HepG2 (cell line): Measurements from ENCODE around the gene SMAD7. TPM values are rescaled to one million over a fixed set of nuclear protein-coding genes. Genes with fewer than 3 reads are reported as not detected.

Experiments
- ATF1 ChIP-seq: IDR thresholded peaks from 2 replicates; pipeline ENCODE4 v1.6.1; 2016; ENCODE audit warnings: mild to moderate bottlenecking, control low read depth
- FIP1L1 ChIP-seq: fragments of 200-400 bp; formaldehyde crosslinking; IDR thresholded peaks from 2 replicates; pipeline ENCODE4 v1.6.1; 2018; ENCODE audit warnings: low read depth, mild to moderate bottlenecking, low read length, moderate library complexity, borderline replicate concordance; ENCODE audit not compliant: insufficient read depth
- HCFC1 ChIP-seq: fragments of 150-350 bp; IDR thresholded peaks from 2 replicates; pipeline ENCODE4 v1.6.1; 2014; ENCODE audit warnings: low read depth, low read length
- JUND ChIP-seq: sonication (generic); formaldehyde crosslinking; IDR thresholded peaks from 2 replicates; pipeline ENCODE4 v1.8.0; 2022; ENCODE audit warnings: mild to moderate bottlenecking, missing genetic modification reagents
- KDM5B ChIP-seq: sonication (generic); formaldehyde crosslinking; IDR thresholded peaks from 2 replicates; pipeline ENCODE4 v1.4.0; 2020; ENCODE audit warnings: missing genetic modification reagents, mild to moderate bottlenecking, borderline replicate concordance
- NRL ChIP-seq: sonication (generic); formaldehyde crosslinking; IDR thresholded peaks from 2 replicates; pipeline ENCODE4 v1.5.0; 2020; ENCODE audit warnings: missing genetic modification reagents, mild to moderate bottlenecking, moderate library complexity, borderline replicate concordance
- RORA ChIP-seq: sonication (generic); formaldehyde crosslinking; IDR thresholded peaks from 2 replicates; pipeline ENCODE4 v1.5.0; 2020; ENCODE audit warnings: mild to moderate bottlenecking, missing genetic modification reagents, moderate library complexity
- SOX13 ChIP-seq, 3 experiments: fragments of 450-650 bp in 1 of 3; sonication (generic) in 1 of 3; formaldehyde crosslinking in 1 of 3; IDR thresholded peaks in 2 of 3; conservative IDR thresholded peaks in 1 of 3; 2 replicates each; pipeline versions ENCODE4 v1.5.0 to v1.6.1; 2016 to 2020; ENCODE audit warnings: antibody characterized with exemption in 1 of 3, mild to moderate bottlenecking in 1 of 3, missing compliant biosample characterization in 1 of 3, missing genetic modification reagents in 1 of 3, moderate library complexity in 1 of 3
- XRCC5 ChIP-seq: fragments of 200-400 bp; formaldehyde crosslinking; optimal IDR thresholded peaks from 2 replicates; pipeline ENCODE3; 2017; ENCODE audit warnings: mild to moderate bottlenecking, low read length
- ZBTB7A ChIP-seq: sonication (generic); formaldehyde crosslinking; IDR thresholded peaks from 2 replicates; pipeline ENCODE4 v1.8.0; 2022; ENCODE audit warnings: mild to moderate bottlenecking, missing genetic modification reagents
- ZEB1 ChIP-seq: IDR thresholded peaks from 2 replicates; pipeline ENCODE4 v1.6.1; 2012; ENCODE audit warnings: mild to moderate bottlenecking, low read depth, inconsistent platforms; ENCODE audit not compliant: insufficient replicate concordance
- ZFX ChIP-seq: sonication (generic); formaldehyde crosslinking; IDR thresholded peaks from 2 replicates; pipeline ENCODE4 v1.4.0; 2020; ENCODE audit warnings: mild to moderate bottlenecking, low read depth, missing genetic modification reagents, moderate library complexity
- ZIK1 ChIP-seq: sonication (generic); formaldehyde crosslinking; IDR thresholded peaks from 2 replicates; pipeline ENCODE4 v1.5.0; 2020; ENCODE audit warnings: mild to moderate bottlenecking, low read depth, missing genetic modification reagents, borderline replicate concordance
- ZNF589 ChIP-seq: sonication (generic); formaldehyde crosslinking; conservative IDR thresholded peaks from 2 replicates; pipeline ENCODE4 v1.8.0; 2022; ENCODE audit warnings: mild to moderate bottlenecking, moderate library complexity, missing genetic modification reagents
- ZNF607 ChIP-seq: sonication (generic); formaldehyde crosslinking; IDR thresholded peaks from 2 replicates; pipeline ENCODE4 v1.5.1; 2020; ENCODE audit warnings: missing genetic modification reagents, mild to moderate bottlenecking, borderline replicate concordance
- ZNF709 ChIP-seq: sonication (generic); formaldehyde crosslinking; IDR thresholded peaks from 2 replicates; pipeline ENCODE4 v1.5.0; 2020; ENCODE audit warnings: mild to moderate bottlenecking, missing genetic modification reagents
- polyA plus RNA-seq, 8 experiments: library from polyadenylated mRNA; depleted of rRNA in 3 of 8; stranded (reverse) in 7 of 8; unstranded in 1 of 8; fragments of >200 nt; fragmentation: Illumina TruSeq in 4 of 8; extraction: Trizol in 4 of 8; gene quantifications; 2 replicates each; pipeline versions ENCODE4 v1.2.1 to v1.2.3, GENCODE V29; 2011 to 2016; ENCODE audit warnings: low read depth in 4 of 8, missing spikeins in 1 of 8, mixed read lengths in 1 of 8; ENCODE audit not compliant: insufficient read depth in 1 of 8
- total RNA-seq, 5 experiments: library from RNA; depleted of rRNA; stranded (reverse); fragments of >200 nt; fragmentation: Illumina TruSeq; extraction: Trizol; gene quantifications; 2 replicates each; pipeline ENCODE4 v1.2.3, GENCODE V29; 2016; ENCODE audit warnings: low read depth in 1 of 5
- TF ChIP-seq, protein P1 (sequence below): IDR thresholded peaks from 2 replicates; pipeline ENCODE4 v1.6.1; 2016; ENCODE audit warnings: missing genetic modification reagents, missing compliant biosample characterization
- TF ChIP-seq, protein P2 (sequence below): sonication (generic); formaldehyde crosslinking; IDR thresholded peaks from 2 replicates; pipeline ENCODE4 v1.9.0; 2021; ENCODE audit warnings: missing genetic modification reagents, mild to moderate bottlenecking, borderline replicate concordance
- TF ChIP-seq, protein P3 (sequence below): sonication (generic); formaldehyde crosslinking; IDR thresholded peaks from 2 replicates; pipeline ENCODE4 v1.5.1; 2020; ENCODE audit warnings: missing genetic modification reagents, mild to moderate bottlenecking, borderline replicate concordance
- TF ChIP-seq, protein P4 (sequence below): sonication (generic); formaldehyde crosslinking; IDR thresholded peaks from 2 replicates; pipeline ENCODE4 v1.4.0; 2020; ENCODE audit warnings: missing genetic modification reagents
- TF ChIP-seq, protein P5 (sequence below): IDR thresholded peaks from 2 replicates; pipeline ENCODE4 v1.6.1; 2012; ENCODE audit warnings: low read depth, low read length, improper control_type of control experiment

SMAD7 gene
- total and polyA plus RNA-seq, 2 of the 13 experiments (the other 11 are each of a cell fraction or from before 2014, with no cell fraction given): 17.4 to 24.7 TPM

DNA sequence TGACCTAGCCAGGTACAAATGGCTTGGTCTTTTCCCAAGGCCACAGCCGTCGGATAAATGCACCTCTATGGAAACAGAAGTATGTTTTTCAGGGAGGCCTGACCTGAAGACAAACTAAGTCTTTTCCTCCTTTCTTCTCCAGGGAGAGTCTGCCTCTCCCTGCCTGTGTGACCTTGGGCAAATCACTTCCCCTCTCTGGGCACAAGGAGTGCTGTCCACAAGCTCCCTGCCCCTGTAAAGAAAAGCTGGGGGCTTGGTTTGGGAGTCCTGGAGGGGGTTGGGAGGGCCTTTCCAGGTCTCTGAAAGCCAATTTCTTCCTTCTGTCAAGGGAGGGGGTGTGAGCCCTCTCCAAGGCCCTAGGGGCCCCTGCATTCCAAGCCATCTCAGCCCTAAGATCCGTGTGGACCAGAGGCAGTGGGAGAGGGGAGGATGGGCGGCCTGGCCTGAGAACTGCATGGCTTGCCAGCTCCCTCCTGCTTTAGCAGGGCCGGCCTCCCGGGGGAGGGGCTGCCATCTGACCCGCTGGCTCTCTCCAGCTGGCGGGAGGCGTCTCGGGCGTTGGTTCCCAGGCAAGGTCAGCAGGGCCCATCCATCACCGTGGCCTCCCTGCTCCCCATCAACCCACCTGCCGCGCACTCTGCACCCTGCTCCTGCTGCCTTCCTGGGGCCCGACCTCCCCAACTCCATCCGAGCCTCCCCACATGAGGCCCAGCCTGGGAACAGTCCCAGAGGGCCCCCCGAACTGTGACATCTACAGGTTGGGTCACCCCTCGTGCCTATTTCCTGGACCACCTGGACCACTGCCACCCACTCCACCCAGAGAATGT is 61.4 kb downstream of the SMAD7 start (continued):
- TF ChIP-seq RORA (no peak), HCFC1 (no peak), NRL (0 out of 2 replicates have a peak, but pooled peaks have one; percentile 13), ZNF589 (no peak), ZEB1 (no peak), ZNF607 (CRISPR knock-in tag) (no peak), ZNF709 (CRISPR knock-in tag) (no peak), SOX13 (IDR thresholded peaks at IDR 0.05) (no peak), SOX13 (CRISPR knock-in tag; conservative IDR thresholded peaks at IDR 0.05 in 1 of 2, IDR thresholded peaks at IDR 0.05 in 1 of 2) (no peak), ZFX (CRISPR knock-in tag) (peak; percentile 39), FIP1L1 (no peak), KDM5B (CRISPR knock-in tag) (no peak), ZBTB7A (CRISPR knock-in tag) (no peak), XRCC5 (no peak), JUND (CRISPR knock-in tag) (no peak), ZIK1 (peak; percentile 69; the same call in 1 of the 2 replicates), ATF1 (CRISPR knock-in tag) (no peak)
- TF ChIP-seq, protein P1, sequence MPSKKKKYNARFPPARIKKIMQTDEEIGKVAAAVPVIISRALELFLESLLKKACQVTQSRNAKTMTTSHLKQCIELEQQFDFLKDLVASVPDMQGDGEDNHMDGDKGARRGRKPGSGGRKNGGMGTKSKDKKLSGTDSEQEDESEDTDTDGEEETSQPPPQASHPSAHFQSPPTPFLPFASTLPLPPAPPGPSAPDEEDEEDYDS (CRISPR knock-in tag): no peak
- TF ChIP-seq, protein P2, sequence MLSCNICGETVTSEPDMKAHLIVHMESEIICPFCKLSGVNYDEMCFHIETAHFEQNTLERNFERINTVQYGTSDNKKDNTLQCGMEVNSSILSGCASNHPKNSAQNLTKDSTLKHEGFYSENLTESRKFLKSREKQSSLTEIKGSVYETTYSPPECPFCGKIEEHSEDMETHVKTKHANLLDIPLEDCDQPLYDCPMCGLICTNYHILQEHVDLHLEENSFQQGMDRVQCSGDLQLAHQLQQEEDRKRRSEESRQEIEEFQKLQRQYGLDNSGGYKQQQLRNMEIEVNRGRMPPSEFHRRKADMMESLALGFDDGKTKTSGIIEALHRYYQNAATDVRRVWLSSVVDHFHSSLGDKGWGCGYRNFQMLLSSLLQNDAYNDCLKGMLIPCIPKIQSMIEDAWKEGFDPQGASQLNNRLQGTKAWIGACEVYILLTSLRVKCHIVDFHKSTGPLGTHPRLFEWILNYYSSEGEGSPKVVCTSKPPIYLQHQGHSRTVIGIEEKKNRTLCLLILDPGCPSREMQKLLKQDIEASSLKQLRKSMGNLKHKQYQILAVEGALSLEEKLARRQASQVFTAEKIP (CRISPR knock-in tag): no peak
- TF ChIP-seq, protein P3, sequence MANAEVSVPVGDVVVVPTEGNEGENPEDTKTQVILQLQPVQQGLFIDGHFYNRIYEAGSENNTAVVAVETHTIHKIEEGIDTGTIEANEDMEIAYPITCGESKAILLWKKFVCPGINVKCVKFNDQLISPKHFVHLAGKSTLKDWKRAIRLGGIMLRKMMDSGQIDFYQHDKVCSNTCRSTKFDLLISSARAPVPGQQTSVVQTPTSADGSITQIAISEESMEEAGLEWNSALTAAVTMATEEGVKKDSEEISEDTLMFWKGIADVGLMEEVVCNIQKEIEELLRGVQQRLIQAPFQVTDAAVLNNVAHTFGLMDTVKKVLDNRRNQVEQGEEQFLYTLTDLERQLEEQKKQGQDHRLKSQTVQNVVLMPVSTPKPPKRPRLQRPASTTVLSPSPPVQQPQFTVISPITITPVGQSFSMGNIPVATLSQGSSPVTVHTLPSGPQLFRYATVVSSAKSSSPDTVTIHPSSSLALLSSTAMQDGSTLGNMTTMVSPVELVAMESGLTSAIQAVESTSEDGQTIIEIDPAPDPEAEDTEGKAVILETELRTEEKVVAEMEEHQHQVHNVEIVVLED (CRISPR knock-in tag): no peak
- TF ChIP-seq, protein P4, sequence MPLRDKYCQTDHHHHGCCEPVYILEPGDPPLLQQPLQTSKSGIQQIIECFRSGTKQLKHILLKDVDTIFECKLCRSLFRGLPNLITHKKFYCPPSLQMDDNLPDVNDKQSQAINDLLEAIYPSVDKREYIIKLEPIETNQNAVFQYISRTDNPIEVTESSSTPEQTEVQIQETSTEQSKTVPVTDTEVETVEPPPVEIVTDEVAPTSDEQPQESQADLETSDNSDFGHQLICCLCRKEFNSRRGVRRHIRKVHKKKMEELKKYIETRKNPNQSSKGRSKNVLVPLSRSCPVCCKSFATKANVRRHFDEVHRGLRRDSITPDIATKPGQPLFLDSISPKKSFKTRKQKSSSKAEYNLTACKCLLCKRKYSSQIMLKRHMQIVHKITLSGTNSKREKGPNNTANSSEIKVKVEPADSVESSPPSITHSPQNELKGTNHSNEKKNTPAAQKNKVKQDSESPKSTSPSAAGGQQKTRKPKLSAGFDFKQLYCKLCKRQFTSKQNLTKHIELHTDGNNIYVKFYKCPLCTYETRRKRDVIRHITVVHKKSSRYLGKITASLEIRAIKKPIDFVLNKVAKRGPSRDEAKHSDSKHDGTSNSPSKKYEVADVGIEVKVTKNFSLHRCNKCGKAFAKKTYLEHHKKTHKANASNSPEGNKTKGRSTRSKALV (CRISPR knock-in tag): 0 out of 2 replicates have a peak, but pooled peaks have one; percentile 37
- TF ChIP-seq, protein P5, sequence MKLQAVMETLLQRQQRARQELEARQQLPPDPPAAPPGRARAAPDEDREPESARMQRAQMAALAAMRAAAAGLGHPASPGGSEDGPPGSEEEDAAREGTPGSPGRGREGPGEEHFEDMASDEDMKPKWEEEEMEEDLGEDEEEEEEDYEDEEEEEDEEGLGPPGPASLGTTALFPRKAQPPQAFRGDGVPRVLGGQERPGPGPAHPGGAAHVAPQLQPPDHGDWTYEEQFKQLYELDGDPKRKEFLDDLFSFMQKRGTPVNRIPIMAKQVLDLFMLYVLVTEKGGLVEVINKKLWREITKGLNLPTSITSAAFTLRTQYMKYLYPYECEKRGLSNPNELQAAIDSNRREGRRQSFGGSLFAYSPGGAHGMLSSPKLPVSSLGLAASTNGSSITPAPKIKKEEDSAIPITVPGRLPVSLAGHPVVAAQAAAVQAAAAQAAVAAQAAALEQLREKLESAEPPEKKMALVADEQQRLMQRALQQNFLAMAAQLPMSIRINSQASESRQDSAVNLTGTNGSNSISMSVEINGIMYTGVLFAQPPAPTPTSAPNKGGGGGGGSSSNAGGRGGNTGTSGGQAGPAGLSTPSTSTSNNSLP: no peak
